ENCODE results near the gene MCMBP.
"Not testable (repeated sequence)": the region's sequence is repeated elsewhere in the genome, so short reads cannot be mapped to it uniquely, and the experiment has no call there.

MCMBP gene, protein sequence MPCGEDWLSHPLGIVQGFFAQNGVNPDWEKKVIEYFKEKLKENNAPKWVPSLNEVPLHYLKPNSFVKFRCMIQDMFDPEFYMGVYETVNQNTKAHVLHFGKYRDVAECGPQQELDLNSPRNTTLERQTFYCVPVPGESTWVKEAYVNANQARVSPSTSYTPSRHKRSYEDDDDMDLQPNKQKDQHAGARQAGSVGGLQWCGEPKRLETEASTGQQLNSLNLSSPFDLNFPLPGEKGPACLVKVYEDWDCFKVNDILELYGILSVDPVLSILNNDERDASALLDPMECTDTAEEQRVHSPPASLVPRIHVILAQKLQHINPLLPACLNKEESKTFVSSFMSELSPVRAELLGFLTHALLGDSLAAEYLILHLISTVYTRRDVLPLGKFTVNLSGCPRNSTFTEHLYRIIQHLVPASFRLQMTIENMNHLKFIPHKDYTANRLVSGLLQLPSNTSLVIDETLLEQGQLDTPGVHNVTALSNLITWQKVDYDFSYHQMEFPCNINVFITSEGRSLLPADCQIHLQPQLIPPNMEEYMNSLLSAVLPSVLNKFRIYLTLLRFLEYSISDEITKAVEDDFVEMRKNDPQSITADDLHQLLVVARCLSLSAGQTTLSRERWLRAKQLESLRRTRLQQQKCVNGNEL
- total RNA-seq: 75.1 to 161 reads per million in 2 donors

DNA sequence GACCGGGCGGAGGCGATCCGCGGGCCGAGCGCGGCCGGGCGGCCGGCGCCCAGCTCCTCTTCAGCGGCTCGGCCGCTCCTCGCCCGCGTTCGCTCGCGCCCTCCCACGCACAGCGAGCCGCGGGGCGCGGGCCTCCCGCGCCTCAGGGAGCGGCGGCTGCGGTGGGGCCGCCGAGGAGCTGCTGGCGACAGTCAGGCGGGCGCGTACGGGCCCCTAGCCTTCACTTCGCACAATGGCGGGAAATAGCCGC, at the start of gene MCMBP:
Gene MCMBP (minus strand): TSS at position 234 of the 250 bp plus-strand sequence. CDS start 259 bp downstream, outside the sequence.
- DNase-seq: no peak

DNA sequence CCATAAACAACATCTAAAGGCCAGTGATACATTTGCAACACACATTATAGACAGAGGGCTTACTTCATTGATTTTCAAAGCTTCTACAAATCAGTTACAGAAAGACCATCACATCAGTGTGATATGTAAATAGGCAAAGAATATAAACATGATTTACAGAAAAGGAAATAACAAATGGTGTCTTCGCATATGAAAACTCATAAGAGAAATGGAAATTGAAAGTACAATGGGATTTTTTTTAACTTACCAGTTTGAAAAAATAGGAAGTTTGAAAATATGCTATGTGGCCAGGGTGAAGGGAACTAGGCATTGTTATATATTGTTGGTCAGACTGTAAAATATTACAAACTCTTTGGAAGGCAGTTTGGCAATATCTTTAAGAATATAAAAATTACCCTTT, 47.2 kb upstream of the MCMBP start:
- DNase-seq: no peak

DNA sequence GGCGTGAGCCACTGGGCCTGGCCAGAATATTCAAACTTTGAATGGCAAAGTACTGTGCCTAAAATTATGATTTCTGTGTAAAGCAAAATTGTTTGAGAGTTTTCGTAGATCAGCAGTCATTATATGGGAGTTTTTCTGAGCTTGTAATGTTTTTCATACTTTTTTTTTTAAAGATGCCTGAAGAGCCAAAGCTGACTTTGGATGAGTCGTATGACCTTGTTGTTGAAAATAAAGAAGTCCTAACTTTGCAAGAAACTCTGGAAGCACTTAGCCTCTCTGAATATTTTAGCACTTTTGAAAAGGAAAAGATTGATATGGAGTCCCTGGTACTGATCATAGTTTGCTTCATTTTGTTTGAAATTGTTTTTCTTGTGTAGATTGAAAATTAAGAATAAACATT, 46.6 kb upstream of the MCMBP start:
- no peak for DNase-seq

GRCh38 chr10:119917777-119918176, 45.1 kb upstream of the MCMBP start:
- DNase-seq: no peak

- DNase-seq: no peak
Measured at GRCh38 chr10:119910689-119911088, 38.0 kb upstream of the MCMBP start.

GRCh38 chr10:119908166-119908565, 35.5 kb upstream of the MCMBP start:
- DNase-seq: no peak

DNA sequence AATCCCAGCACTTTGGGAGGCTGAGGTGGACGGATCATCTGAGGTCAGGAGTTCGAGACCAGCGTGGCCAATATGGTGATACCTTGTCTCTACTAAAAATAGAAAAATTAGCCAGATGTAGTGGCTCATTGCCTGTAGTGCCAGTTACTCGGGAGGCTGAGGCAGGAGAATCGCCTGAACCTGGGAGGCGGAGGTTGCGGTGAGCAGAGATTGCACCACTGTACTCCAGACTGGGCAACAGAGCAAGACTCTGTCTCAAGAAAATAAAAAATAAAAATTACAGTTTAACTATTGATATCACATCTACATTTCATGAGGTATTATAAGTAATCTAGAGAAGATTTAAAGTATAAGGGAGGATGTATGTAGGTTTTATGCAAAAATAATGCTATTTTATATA, 35.1 kb upstream of the MCMBP start:
- DNase-seq: not testable (repeated sequence)

- no peak for DNase-seq
Measured at GRCh38 chr10:119903946-119904666, 31.5 kb upstream of the MCMBP start.

- DNase-seq: no peak
Measured at GRCh38 chr10:119898577-119898976, 25.9 kb upstream of the MCMBP start.

DNA sequence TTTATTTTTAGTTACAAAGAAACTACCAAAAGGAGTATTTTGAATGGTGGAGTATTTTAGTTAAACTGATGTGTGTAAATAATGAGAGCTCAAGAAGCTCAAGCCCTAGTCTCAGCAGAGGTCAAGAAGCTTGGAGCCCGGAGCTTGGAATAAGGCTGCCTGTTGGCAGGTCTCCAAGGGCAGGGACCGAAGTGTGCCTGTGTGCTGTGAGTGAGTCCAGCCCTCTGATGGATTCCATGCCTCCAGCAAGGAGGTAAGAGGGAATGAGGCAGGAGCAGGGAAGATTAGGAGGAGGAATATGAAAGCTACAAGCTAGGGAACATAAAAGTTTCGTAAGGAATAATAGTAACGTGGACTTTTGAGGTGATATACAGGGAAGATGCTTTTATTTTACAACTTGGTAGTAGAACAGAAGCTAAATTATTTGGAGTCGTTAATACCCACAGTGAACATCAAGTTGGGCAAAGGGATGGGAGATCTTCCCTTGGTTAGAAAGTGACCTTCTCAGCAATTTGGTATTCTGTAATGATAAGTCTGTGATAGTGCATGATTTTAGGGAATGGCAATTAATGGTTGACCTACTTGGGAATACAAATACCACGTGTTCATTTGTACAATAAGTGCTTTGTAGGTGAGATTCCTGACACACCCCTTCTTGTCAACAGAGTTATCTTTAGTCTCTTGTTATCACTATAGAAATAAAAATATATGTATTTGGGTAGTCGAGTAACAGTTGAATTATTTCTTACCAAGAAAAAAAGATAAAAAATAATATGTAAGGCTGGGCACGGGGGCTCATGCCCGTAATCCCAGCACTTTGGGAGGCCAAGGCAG, 24.5 kb upstream of the MCMBP start:
- DNase-seq: no peak

DNA sequence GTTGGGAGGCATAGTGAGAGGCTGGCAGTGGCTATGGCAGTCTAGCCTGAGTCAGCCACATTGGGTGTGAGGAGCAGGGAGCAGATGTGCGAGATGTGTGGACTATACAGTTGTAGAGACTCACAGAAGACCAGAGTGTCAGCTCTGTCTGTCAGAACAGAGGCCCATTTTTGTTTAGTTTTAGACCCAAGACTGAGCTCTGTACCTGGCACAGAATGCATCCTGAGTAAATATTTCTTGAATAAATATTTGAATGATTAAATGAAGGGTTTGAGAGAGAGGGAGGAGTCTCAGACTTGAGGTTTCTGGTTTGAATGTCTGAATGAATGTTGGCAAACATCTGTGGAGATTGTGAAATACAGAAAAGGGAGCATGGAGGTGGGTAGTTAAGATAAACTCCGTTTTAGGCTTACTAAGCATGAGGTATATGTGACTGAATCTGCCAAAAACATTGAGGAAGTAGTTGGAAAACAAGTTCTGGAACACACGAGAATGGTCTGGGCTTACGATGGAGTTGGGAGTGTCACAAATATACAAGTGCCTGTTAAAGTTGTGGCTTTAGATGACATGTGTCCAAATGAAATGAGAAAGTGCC, 23.5 kb upstream of the MCMBP start:
- no peak for DNase-seq

GRCh38 chr10:119893845-119894427, 21.3 kb upstream of the MCMBP start:
- DNase-seq: no peak

DNA sequence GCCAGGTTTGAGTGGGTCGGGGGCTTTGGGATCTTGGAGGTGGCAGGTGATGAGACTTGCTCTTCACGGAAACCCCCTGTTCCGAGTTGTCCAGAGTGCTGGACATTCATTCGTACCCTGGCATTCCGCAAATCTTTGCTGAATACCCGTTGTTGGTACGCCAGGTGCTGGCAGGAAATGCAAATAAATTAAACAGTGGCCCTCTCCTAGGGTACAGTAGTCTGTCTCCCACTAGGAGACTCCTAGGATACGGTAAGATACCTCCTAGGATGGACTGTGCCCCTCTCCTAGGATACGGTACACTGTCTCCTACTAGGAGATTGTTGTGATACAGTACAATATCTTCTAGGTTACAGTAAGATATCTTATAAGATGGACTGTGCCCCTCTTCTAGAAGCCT, 20.4 kb upstream of the MCMBP start:
- DNase-seq: no peak

GRCh38 chr10:119892188-119893065, 19.8 kb upstream of the MCMBP start, which contains the start of gene SEC23IP:
Gene SEC23IP, plus strand, starts transcription at chr10:119892730. Its CDS starts 53 bp downstream, at chr10:119892783.
- DNase-seq: peak; percentile 83

- not testable (repeated sequence) for DNase-seq
Measured at GRCh38 chr10:119891849-119892187, 19.2 kb upstream of the MCMBP start.

- not testable (repeated sequence) for DNase-seq
Measured at GRCh38 chr10:119890307-119890706, 17.7 kb upstream of the MCMBP start.

GRCh38 chr10:119889201-119889600, 16.6 kb upstream of the MCMBP start:
- not testable (repeated sequence) for DNase-seq

GRCh38 chr10:119888715-119889114, 16.1 kb upstream of the MCMBP start:
- not testable (repeated sequence) for DNase-seq

DNA sequence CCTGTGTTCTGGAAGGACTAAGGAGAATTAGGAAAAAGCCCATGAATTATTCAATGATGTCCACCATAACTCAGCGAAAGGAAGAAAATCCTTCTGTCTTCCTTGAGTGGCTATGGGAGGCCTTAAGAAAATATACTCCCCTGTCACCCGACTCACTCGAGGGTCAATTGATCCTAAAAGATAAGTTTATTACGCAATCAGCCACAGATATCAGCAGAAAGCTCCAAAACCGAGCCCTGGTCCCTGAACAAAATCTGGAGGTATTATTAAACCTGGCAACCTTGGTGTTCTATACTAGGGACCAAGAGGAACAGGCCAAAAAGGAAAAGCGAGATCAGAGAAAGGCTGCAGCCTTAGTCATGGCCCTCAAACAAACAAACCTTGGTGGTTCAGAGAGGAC, 13.4 kb upstream of the MCMBP start:
- DNase-seq: not testable (repeated sequence)

DNA sequence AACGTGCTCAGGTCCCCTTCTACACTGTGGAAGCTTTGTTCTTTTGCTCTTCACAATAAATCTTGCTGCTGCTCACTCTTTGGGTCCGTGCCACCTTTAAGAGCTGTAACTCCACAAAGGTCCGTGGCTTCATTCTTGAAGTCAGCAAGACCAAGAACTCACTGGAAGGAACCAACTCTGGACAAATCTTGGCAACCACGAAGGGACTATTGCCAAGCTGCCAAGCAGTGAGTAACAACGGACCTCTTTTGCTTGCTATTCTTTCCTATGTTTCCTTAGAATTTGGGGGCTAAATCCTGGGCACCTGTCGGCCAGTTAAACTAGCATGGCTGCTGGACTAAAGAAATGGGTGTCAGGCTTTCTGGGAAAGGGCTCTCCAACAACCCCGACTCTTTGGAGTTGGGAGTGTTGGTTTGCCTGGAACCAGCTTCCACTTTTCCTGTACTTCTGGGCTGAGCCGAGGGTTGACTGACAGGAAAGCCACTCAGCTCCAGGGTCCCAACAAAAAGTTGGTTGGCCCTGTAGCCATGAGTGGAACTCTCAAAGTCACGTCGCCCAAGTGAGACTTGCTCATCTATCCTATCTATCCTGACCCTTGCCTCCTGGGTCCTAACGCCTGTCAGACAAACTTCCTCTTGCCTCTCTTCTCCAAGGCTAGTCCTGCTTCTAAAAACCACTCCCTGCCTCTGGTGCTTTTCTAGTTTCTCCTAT, 11.4 kb upstream of the MCMBP start:
- not testable (repeated sequence) for DNase-seq
